SK-N-SH (cell line): ENCODE measurements around the gene ZNF469. TPM values are rescaled to one million over a fixed set of nuclear protein-coding genes. Genes with fewer than 3 reads are reported as not detected.

Experiments used
- CTCF ChIA-PET: fragments of 300-600, 350-600 bp; formaldehyde crosslinking; extraction: SDS; loops from one replicate; lab custom pipeline; 2021; lab: Yijun Ruan, JAX
- POLR2A ChIA-PET: fragments of 350-600 bp; sonication (Branson Sonifier 250); formaldehyde crosslinking; extraction: SDS; loops from one replicate; lab custom pipeline; 2020; ENCODE audit warnings: antibody characterized with exemption, inconsistent platforms; lab: Yijun Ruan, JAX
- DNase-seq: peaks from one replicate; pipeline ENCODE4 v3.0.0; 2012
- H2AFZ ChIP-seq: fragments of 200-600 bp; sonication (generic); 2 replicates; pipeline ENCODE4 v1.8.1; 2016; ENCODE audit warnings: antibody characterized with exemption, mild to moderate bottlenecking, low read depth
- H3F3A ChIP-seq: fragments of 200-600 bp; sonication (generic); replicated peaks from 2 replicates; pipeline ENCODE3; 2016; ENCODE audit warnings: antibody characterized with exemption, mild to moderate bottlenecking; ENCODE audit not compliant: insufficient read depth
- H3K27ac ChIP-seq, 2 experiments: fragments of 200-500 bp in 1 of 2; fragments of 200-600 bp in 1 of 2; sonication (Bioruptor generic) in 1 of 2; sonication (generic), shearing (Covaris generic) in 1 of 2; 2 replicates each; pipeline versions ENCODE4 v1.5.1 to v1.6.1; 2014 to 2016; ENCODE audit warnings: low read depth in 2 of 2, inconsistent platforms in 1 of 2, low read length in 1 of 2, mild to moderate bottlenecking in 1 of 2, mixed read lengths in 1 of 2
- H3K27me3 ChIP-seq: fragments of 200-600 bp; sonication (generic), shearing (Covaris generic); 2 replicates; pipeline ENCODE4 v1.6.1; 2016; ENCODE audit warnings: mixed run types; ENCODE audit not compliant: insufficient read depth
- H3K36me3 ChIP-seq, 2 experiments: fragments of 200-500 bp in 1 of 2; fragments of 200-600 bp in 1 of 2; sonication (Bioruptor generic) in 1 of 2; sonication (generic) in 1 of 2; replicated peaks in 1 of 2; 2 replicates each; pipeline versions ENCODE3 to v1.5.1; 2014 to 2016; ENCODE audit warnings: low read length in 1 of 2, mild to moderate bottlenecking in 1 of 2; ENCODE audit not compliant: insufficient read depth in 2 of 2, control insufficient read depth in 1 of 2
- H3K4me1 ChIP-seq, 2 experiments: fragments of 200-500 bp in 1 of 2; fragments of 200-600 bp in 1 of 2; sonication (Bioruptor generic) in 1 of 2; sonication (generic), shearing (Covaris generic) in 1 of 2; 2 replicates each; pipeline versions ENCODE4 v1.5.1 to v1.6.1; 2014 to 2016; ENCODE audit warnings: low read depth in 1 of 2, low read length in 1 of 2, mixed run types in 1 of 2; ENCODE audit not compliant: insufficient read depth in 2 of 2, control insufficient read depth in 1 of 2
- H3K4me2 ChIP-seq: fragments of 200-600 bp; sonication (generic), shearing (Covaris generic); 2 replicates; pipeline ENCODE4 v1.6.1; 2017; ENCODE audit warnings: mixed run types
- H3K4me3 ChIP-seq, 2 experiments: fragments of 200-500 bp in 1 of 2; fragments of 200-600 bp in 1 of 2; sonication (Bioruptor generic) in 1 of 2; sonication (generic), shearing (Covaris generic) in 1 of 2; 2 replicates each; pipeline versions ENCODE4 v1.5.1 to v1.8.1; 2014 to 2016; ENCODE audit warnings: low read depth in 2 of 2, inconsistent platforms in 1 of 2, low read length in 1 of 2, mild to moderate bottlenecking in 1 of 2, mixed read lengths in 1 of 2, moderate library complexity in 1 of 2
- H3K79me2 ChIP-seq: fragments of 200-600 bp; sonication (generic); 2 replicates; pipeline ENCODE4 v1.8.1; 2017; ENCODE audit warnings: mild to moderate bottlenecking; ENCODE audit not compliant: insufficient read depth
- H3K9ac ChIP-seq: fragments of 200-600 bp; sonication (generic); 2 replicates; pipeline ENCODE4 v1.6.1; 2017; ENCODE audit warnings: mixed run types
- H3K9me2 ChIP-seq: fragments of 200-600 bp; sonication (generic); 2 replicates; pipeline ENCODE4 v1.6.1; 2017; ENCODE audit warnings: mixed run types
- H3K9me3 ChIP-seq: fragments of 200-600 bp; sonication (generic); 2 replicates; pipeline ENCODE4 v1.6.1; 2017; ENCODE audit warnings: mixed run types, mild to moderate bottlenecking, moderate library complexity
- H4K20me1 ChIP-seq: fragments of 200-600 bp; sonication (generic); 2 replicates; pipeline ENCODE4 v1.6.1; 2017; ENCODE audit warnings: mild to moderate bottlenecking, mixed run types; ENCODE audit not compliant: insufficient read depth
- CHD2 ChIP-seq: fragments of 150-350 bp; IDR thresholded peaks from 2 replicates; pipeline ENCODE4 v1.6.1; 2018; ENCODE audit warnings: low read length; ENCODE audit not compliant: partially characterized antibody
- EP300 ChIP-seq, 2 experiments: IDR thresholded peaks; 2 replicates each; pipeline versions ENCODE4 v1.4.0 to v1.6.1; 2012; ENCODE audit warnings: borderline replicate concordance in 1 of 2, low read depth in 1 of 2, low read length in 1 of 2
- FOSL2 ChIP-seq: IDR thresholded peaks from 2 replicates; pipeline ENCODE4 v1.4.0; 2012; ENCODE audit warnings: low read depth, mild to moderate bottlenecking, moderate library complexity, borderline replicate concordance
- FOXJ3 ChIP-seq: sonication (generic); formaldehyde crosslinking; IDR thresholded peaks from 2 replicates; pipeline ENCODE4 v1.5.1; 2020; ENCODE audit warnings: mild to moderate bottlenecking, missing genetic modification reagents
- FOXM1 ChIP-seq: IDR thresholded peaks from 2 replicates; pipeline ENCODE4 v1.4.0; 2012; ENCODE audit warnings: low read depth, mild to moderate bottlenecking
- GABPA ChIP-seq: IDR thresholded peaks from 2 replicates; pipeline ENCODE4 v1.4.0; 2012; ENCODE audit warnings: low read depth, mild to moderate bottlenecking
- GATA2 ChIP-seq: sonication (generic); formaldehyde crosslinking; IDR thresholded peaks from 2 replicates; pipeline ENCODE4 v1.5.0; 2020; ENCODE audit warnings: mild to moderate bottlenecking, missing genetic modification reagents
- NFIC ChIP-seq: IDR thresholded peaks from 2 replicates; pipeline ENCODE4 v1.4.0; 2012; ENCODE audit warnings: borderline replicate concordance
- NRF1 ChIP-seq: IDR thresholded peaks from 2 replicates; pipeline ENCODE4 v1.6.1; 2012; ENCODE audit warnings: low read depth, mild to moderate bottlenecking, low read length
- PBX3 ChIP-seq: IDR thresholded peaks from 2 replicates; pipeline ENCODE4; 2012
- POLR2AphosphoS5 ChIP-seq: IDR thresholded peaks from 2 replicates; pipeline ENCODE4 v1.6.1; 2012; ENCODE audit warnings: low read depth, low read length
- RCOR1 ChIP-seq: fragments of 150-350 bp; IDR thresholded peaks from 2 replicates; pipeline ENCODE4 v1.6.1; 2017; ENCODE audit warnings: antibody characterized with exemption, low read length
- RFX5 ChIP-seq: IDR thresholded peaks from 2 replicates; pipeline ENCODE4 v1.6.1; 2012; ENCODE audit warnings: mild to moderate bottlenecking, improper control_type of control experiment, low read length
- RXRA ChIP-seq: IDR thresholded peaks from 2 replicates; pipeline ENCODE4 v1.4.0; 2012; ENCODE audit warnings: low read depth, mild to moderate bottlenecking, borderline replicate concordance
- SIN3A ChIP-seq: IDR thresholded peaks from 2 replicates; pipeline ENCODE4 v1.6.1; 2012; ENCODE audit warnings: low read depth, mild to moderate bottlenecking, low read length, moderate library complexity, borderline replicate concordance
- USF2 ChIP-seq: fragments of 150-350 bp; IDR thresholded peaks from 2 replicates; pipeline ENCODE4 v1.6.1; 2017; ENCODE audit warnings: antibody characterized with exemption, low read length, low read depth, borderline replicate concordance
- WGBS: methylation state at CpG from one replicate; pipeline ENCODE4 v1.1.6; 2017; ENCODE audit warnings: low lambda C conversion rate; 5-methylcytosine and 5-hydroxymethylcytosine counted together
- polyA plus RNA-seq, 3 experiments: library from polyadenylated mRNA; depleted of rRNA; stranded (reverse); fragments of >200 nt; gene quantifications; 2 replicates each; pipeline ENCODE4 v1.2.3, GENCODE V29; 2012
- TF ChIP-seq, protein P1 (sequence below): fragments of 200-600 bp; sonication (generic); IDR thresholded peaks from 2 replicates; pipeline ENCODE4 v1.6.1; 2017; ENCODE audit warnings: antibody characterized with exemption, mild to moderate bottlenecking, moderate library complexity

Gene ZNF469
- polyA plus RNA-seq, 1 of the 3 experiments (the other 2 are of a cell fraction): 0.56 TPM

- Histone ChIP-seq H3K9me3 (no peaks in the 10 kb centered on the region), H3F3A (no peaks in the 10 kb centered on the region), H2AFZ (no peak overlapping the region), H3K4me1 (no peaks in the 10 kb centered on the region; a peak in 1 of 4 replicates), H3K79me2 (no peaks in the 10 kb centered on the region), H3K4me2 (no peak overlapping the region), H3K9me2 (no peaks in the 10 kb centered on the region), H3K27ac (no peak overlapping the region), H3K4me3 (no peak overlapping the region), H4K20me1 (no peaks in the 10 kb centered on the region), H3K9ac (no peak overlapping the region), H3K36me3 (no peaks in the 10 kb centered on the region), H3K27me3 (no peaks in the 10 kb centered on the region)
- no peak for TF ChIP-seq SIN3A
- TF ChIP-seq PBX3: no peak
- TF ChIP-seq RFX5: no peak
- no peak for TF ChIP-seq GATA2
- no peak for TF ChIP-seq POLR2AphosphoS5
- no peak for TF ChIP-seq USF2
- TF ChIP-seq NRF1: no peak
- TF ChIP-seq FOXM1: no peak
- no peak for TF ChIP-seq RXRA
- TF ChIP-seq FOSL2: no peak
- TF ChIP-seq NFIC: no peak
- TF ChIP-seq RCOR1: no peak
- no peak for TF ChIP-seq FOXJ3 (CRISPR knock-in tag)
- TF ChIP-seq, protein P1, sequence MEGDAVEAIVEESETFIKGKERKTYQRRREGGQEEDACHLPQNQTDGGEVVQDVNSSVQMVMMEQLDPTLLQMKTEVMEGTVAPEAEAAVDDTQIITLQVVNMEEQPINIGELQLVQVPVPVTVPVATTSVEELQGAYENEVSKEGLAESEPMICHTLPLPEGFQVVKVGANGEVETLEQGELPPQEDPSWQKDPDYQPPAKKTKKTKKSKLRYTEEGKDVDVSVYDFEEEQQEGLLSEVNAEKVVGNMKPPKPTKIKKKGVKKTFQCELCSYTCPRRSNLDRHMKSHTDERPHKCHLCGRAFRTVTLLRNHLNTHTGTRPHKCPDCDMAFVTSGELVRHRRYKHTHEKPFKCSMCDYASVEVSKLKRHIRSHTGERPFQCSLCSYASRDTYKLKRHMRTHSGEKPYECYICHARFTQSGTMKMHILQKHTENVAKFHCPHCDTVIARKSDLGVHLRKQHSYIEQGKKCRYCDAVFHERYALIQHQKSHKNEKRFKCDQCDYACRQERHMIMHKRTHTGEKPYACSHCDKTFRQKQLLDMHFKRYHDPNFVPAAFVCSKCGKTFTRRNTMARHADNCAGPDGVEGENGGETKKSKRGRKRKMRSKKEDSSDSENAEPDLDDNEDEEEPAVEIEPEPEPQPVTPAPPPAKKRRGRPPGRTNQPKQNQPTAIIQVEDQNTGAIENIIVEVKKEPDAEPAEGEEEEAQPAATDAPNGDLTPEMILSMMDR: no peak
- TF ChIP-seq EP300 (IDR thresholded peaks at IDR 0.05; ENCODE audit: borderline replicate concordance in 1 of 2, low read depth in 1 of 2, low read length in 1 of 2): no peak
- no peak for TF ChIP-seq GABPA
- TF ChIP-seq CHD2: no peak
- CTCF ChIA-PET: no interaction called here
- WGBS: 87% methylated on average over 10 of the region's 15 CpGs
- POLR2A ChIA-PET: no interaction called here
- DNase-seq: no peak
Observed at GRCh38 chr16:88356124-88356726, 26.5 kb upstream of the ZNF469 start.
